Urothelium cell line (cell line): Measurements from ENCODE around the gene SEMA4D.

Source experiments
- DNase-seq: peaks from one replicate; pipeline ENCODE4 v3.0.0; 2011; ENCODE audit warnings: low spot score, mixed read lengths
- FAIRE-seq: peaks from 2 replicates; lab custom pipeline; 2011; peaks lifted over from hg19 to GRCh38; lab: Jason Lieb, UNC

The SEMA4D gene

GRCh38 chr9:89529243-89530035, 31.5 kb upstream of the SEMA4D start:
- FAIRE-seq (no peak), DNase-seq (no peak)

GRCh38 chr9:89528540-89528939, 30.6 kb upstream of the SEMA4D start:
- DNase-seq = no peak
- FAIRE-seq = no peak

GRCh38 chr9:89528131-89528530, 30.2 kb upstream of the SEMA4D start:
- no peak for FAIRE-seq
- no peak for DNase-seq

GRCh38 chr9:89527084-89527483, 29.2 kb upstream of the SEMA4D start:
- FAIRE-seq (peak; percentile 71), DNase-seq (no peak)

- FAIRE-seq = no peak
- DNase-seq = no peak
Measured at GRCh38 chr9:89526667-89527066, 28.8 kb upstream of the SEMA4D start.

- FAIRE-seq = no peak
- DNase-seq = no peak
Measured at GRCh38 chr9:89525446-89526374, 27.8 kb upstream of the SEMA4D start.

GRCh38 chr9:89524963-89525362, 27.1 kb upstream of the SEMA4D start:
- no peak for FAIRE-seq

GRCh38 chr9:89523948-89524347, 26.0 kb upstream of the SEMA4D start:
- no peak for DNase-seq
- FAIRE-seq = no peak

More at GRCh38 chr9:89524963-89525362, 27.1 kb upstream of the SEMA4D start:
- no peak for DNase-seq

- FAIRE-seq = no peak
- no peak for DNase-seq
Measured at GRCh38 chr9:89522959-89523285, 25.0 kb upstream of the SEMA4D start.

- DNase-seq = no peak
- FAIRE-seq = no peak
Measured at GRCh38 chr9:89522261-89522958, 24.5 kb upstream of the SEMA4D start.

- DNase-seq = peak; percentile 44
- no peak for FAIRE-seq
Measured at GRCh38 chr9:89519366-89519805, 21.5 kb upstream of the SEMA4D start.

- FAIRE-seq = no peak
Measured at GRCh38 chr9:89518466-89519365, 20.8 kb upstream of the SEMA4D start.

GRCh38 chr9:89515416-89515815, 17.5 kb upstream of the SEMA4D start:
- DNase-seq (no peak), FAIRE-seq (no peak)

More at GRCh38 chr9:89518466-89519365, 20.8 kb upstream of the SEMA4D start:
- DNase-seq = no peak

- DNase-seq (no peak), FAIRE-seq (no peak)
Measured at GRCh38 chr9:89514956-89515355, 17.0 kb upstream of the SEMA4D start.

GRCh38 chr9:89514337-89514736, 16.4 kb upstream of the SEMA4D start:
- no peak for FAIRE-seq
- no peak for DNase-seq

- DNase-seq (no peak), FAIRE-seq (no peak)
Measured at GRCh38 chr9:89513837-89514236, 15.9 kb upstream of the SEMA4D start.

GRCh38 chr9:89512382-89512781, 14.5 kb upstream of the SEMA4D start:
- FAIRE-seq (no peak), DNase-seq (no peak)

- FAIRE-seq = no peak
- no peak for DNase-seq
Measured at GRCh38 chr9:89508951-89509615, 11.2 kb upstream of the SEMA4D start.

- FAIRE-seq (no peak), DNase-seq (no peak)
Measured at GRCh38 chr9:89505911-89506310, 8.0 kb upstream of the SEMA4D start.

GRCh38 chr9:89505048-89505447, 7.1 kb upstream of the SEMA4D start:
- no peak for DNase-seq
- FAIRE-seq = no peak
